GM23338 (cell line): ENCODE data around the gene ODAD2. TPM values are rescaled to one million over a fixed set of nuclear protein-coding genes. Genes with fewer than 3 reads are reported as not detected.

Experiments
- ATAC-seq: fragments of 200-7000 bp; cut with Tn5 transposase; 3 replicates; pipeline ENCODE4 v1.9.1; 2020
- DNase-seq: peaks from one replicate; pipeline ENCODE4 v3.0.0-alpha.2; 2015; ENCODE audit warnings: low spot score
- H2AFZ ChIP-seq: fragments of 200-600 bp; sonication (generic); 2 replicates; pipeline ENCODE4 v1.8.0; 2016; ENCODE audit warnings: antibody characterized with exemption, mild to moderate bottlenecking, moderate library complexity
- H3F3A ChIP-seq: fragments of 200-600 bp; sonication (generic); replicated peaks from 2 replicates; pipeline ENCODE4 v1.8.0; 2017; ENCODE audit warnings: antibody characterized with exemption, mixed run types, low read depth
- H3K27ac ChIP-seq: fragments of 200-600 bp; sonication (generic); 2 replicates; pipeline ENCODE4 v1.6.1; 2016; ENCODE audit warnings: low read depth
- H3K27me3 ChIP-seq: fragments of 200-600 bp; sonication (generic); 2 replicates; pipeline ENCODE4 v1.8.0; 2016; ENCODE audit warnings: mild to moderate bottlenecking, mixed run types, moderate library complexity; ENCODE audit not compliant: insufficient read depth
- H3K36me3 ChIP-seq: fragments of 200-600 bp; sonication (generic); 2 replicates; pipeline ENCODE4 v1.8.0; 2016; ENCODE audit warnings: mild to moderate bottlenecking; ENCODE audit not compliant: insufficient read depth
- H3K4me1 ChIP-seq: fragments of 200-600 bp; sonication (generic); 2 replicates; pipeline ENCODE4 v1.8.0; 2016; ENCODE audit warnings: mild to moderate bottlenecking, moderate library complexity; ENCODE audit not compliant: insufficient read depth
- H3K4me2 ChIP-seq: fragments of 200-600 bp; sonication (generic); 2 replicates; pipeline ENCODE4 v1.7.1; 2017; ENCODE audit warnings: mixed run types
- H3K4me3 ChIP-seq: fragments of 200-600 bp; sonication (generic); 2 replicates; pipeline ENCODE4 v1.6.1; 2016; ENCODE audit warnings: mixed run types
- H3K79me2 ChIP-seq: fragments of 200-600 bp; sonication (generic); replicated peaks from 2 replicates; pipeline ENCODE4 v1.8.0; 2017; ENCODE audit warnings: mild to moderate bottlenecking; ENCODE audit not compliant: insufficient read depth
- H3K9me2 ChIP-seq: fragments of 200-600 bp; sonication (generic); 2 replicates; pipeline ENCODE4 v1.8.0; 2017; ENCODE audit not compliant: insufficient read depth
- H4K20me1 ChIP-seq: fragments of 200-600 bp; sonication (generic); replicated peaks from 2 replicates; pipeline ENCODE4 v1.8.0; 2017; ENCODE audit warnings: mild to moderate bottlenecking; ENCODE audit not compliant: insufficient read depth
- H3K27ac Mint-ChIP-seq: 2 replicates; pipeline ENCODE4 v1.8.0; 2020; ENCODE audit warnings: inconsistent platforms, mild to moderate bottlenecking, moderate library complexity, mixed read lengths
- H3K27me3 Mint-ChIP-seq: 3 replicates; pipeline ENCODE4 v1.8.0; 2022; ENCODE audit warnings: low read depth, mild to moderate bottlenecking, moderate library complexity, mixed read lengths, inconsistent platforms; ENCODE audit not compliant: insufficient read depth, poor library complexity
- H3K36me3 Mint-ChIP-seq: 3 replicates; pipeline ENCODE4 v1.8.0; 2021; ENCODE audit warnings: low read depth, mild to moderate bottlenecking, inconsistent platforms, moderate library complexity, mixed read lengths
- H3K4me1 Mint-ChIP-seq: 3 replicates; pipeline ENCODE4 v1.8.0; 2020; ENCODE audit warnings: mild to moderate bottlenecking, inconsistent platforms, mixed read lengths
- H3K4me3 Mint-ChIP-seq: 3 replicates; pipeline ENCODE4 v1.8.0; 2021; ENCODE audit warnings: moderate library complexity, mild to moderate bottlenecking, inconsistent platforms, mixed read lengths
- H3K9me3 Mint-ChIP-seq: 3 replicates; pipeline ENCODE4 v1.8.0; 2020; ENCODE audit warnings: moderate library complexity, mild to moderate bottlenecking, inconsistent platforms, mixed read lengths
- EZH2 ChIP-seq: fragments of 200-600 bp; sonication (generic); IDR thresholded peaks from one replicate; pipeline ENCODE4 v1.8.0; 2017; ENCODE audit warnings: antibody characterized with exemption, mild to moderate bottlenecking, low read depth; ENCODE audit not compliant: unreplicated experiment
- EZH2phosphoT487 ChIP-seq: fragments of 200-600 bp; sonication (generic); IDR thresholded peaks from one replicate; pipeline ENCODE4 v1.8.1; 2018; ENCODE audit warnings: antibody characterized with exemption; ENCODE audit not compliant: unreplicated experiment
- NANOG ChIP-seq: IDR thresholded peaks from 2 replicates; pipeline ENCODE4 v1.6.1; 2016; ENCODE audit warnings: antibody characterized with exemption, borderline replicate concordance
- POLR2AphosphoS5 ChIP-seq: IDR thresholded peaks from 2 replicates; pipeline ENCODE4 v1.6.1; 2016; ENCODE audit warnings: antibody characterized with exemption, low read depth
- ZNF114 ChIP-seq: fragments of 250-450 bp; sonication (Bioruptor Pico); IDR thresholded peaks from 2 replicates; pipeline ENCODE4 v1.5.0; 2020; ENCODE audit warnings: mild to moderate bottlenecking, moderate library complexity
- ZNF331 ChIP-seq: fragments of 250-450 bp; sonication (Bioruptor Pico); IDR thresholded peaks from 2 replicates; pipeline ENCODE4 v1.5.0; 2020; ENCODE audit warnings: low read depth, mild to moderate bottlenecking, moderate library complexity
- ZNF462 ChIP-seq: fragments of 250-450 bp; sonication (Bioruptor Pico); IDR thresholded peaks from 2 replicates; pipeline ENCODE4 v1.5.0; 2020; ENCODE audit warnings: mild to moderate bottlenecking, moderate library complexity
- polyA plus RNA-seq: library from polyadenylated mRNA; unstranded; fragments of >200 nt; fragmentation: Nextera tagmentation; extraction: Ambion mirVana; gene quantifications from 2 replicates; pipeline ENCODE4 v1.2.1, GENCODE V29; 2016
- total RNA-seq: library from RNA; depleted of rRNA; stranded (reverse); fragments of >200 nt; shearing (Covaris generic); gene quantifications from 2 replicates; pipeline ENCODE4 v1.2.3, GENCODE V29; 2014

ODAD2 gene
- total and polyA plus RNA-seq, 2 experiments from 2014 or later: 2.1 to 3.4 TPM

GRCh38 chr10:27899058-27899457, 99.8 kb downstream of the ODAD2 start (continued):
- TF ChIP-seq ZNF462 (CRISPR knock-in tag): no peak

- Histone ChIP-seq H3K4me2 (no peak overlapping the region), H3F3A (no peaks in the 10 kb centered on the region), H3K36me3 (no peaks in the 10 kb centered on the region), H2AFZ (no peak overlapping the region), H3K4me3 (no peak overlapping the region), H3K79me2 (no peaks in the 10 kb centered on the region), H3K9me2 (peaks cover 3% of the 10 kb centered on the region; the same call in 1 of the 2 replicates), H3K27ac (no peak overlapping the region), H3K27me3 (no peaks in the 10 kb centered on the region), H4K20me1 (no peaks in the 10 kb centered on the region), H3K4me1 (no peaks in the 10 kb centered on the region)
- no peak for ATAC-seq
- H3K27me3 Mint-ChIP-seq: no peaks in the 10 kb centered on the region
- no peaks in the 10 kb centered on the region; the same call in 2 of the 3 replicates for H3K4me1 Mint-ChIP-seq
- no peaks in the 10 kb centered on the region for H3K36me3 Mint-ChIP-seq
- H3K27ac Mint-ChIP-seq: no peak overlapping the region
- no peak for DNase-seq
- H3K4me3 Mint-ChIP-seq: no peak overlapping the region
- no peaks in the 10 kb centered on the region for H3K9me3 Mint-ChIP-seq
- TF ChIP-seq NANOG (no peak), EZH2 (no peak), POLR2AphosphoS5 (no peak), ZNF462 (CRISPR knock-in tag) (no peak), ZNF114 (CRISPR knock-in tag) (no peak), ZNF331 (CRISPR knock-in tag) (no peak), EZH2phosphoT487 (no peak)
These were observed 105.4 kb downstream of the ODAD2 start for GRCh38 chr10:27893358-27893954.
